H1 (cell line): ENCODE results near the gene SUSD1. TPM values are rescaled to one million over a fixed set of nuclear protein-coding genes. Genes with fewer than 3 reads are reported as not detected.

Experiments
- CTCF ChIA-PET: fragments of 300-600 bp; sonication (Branson Sonifier 250); formaldehyde crosslinking; loops from one replicate; lab custom pipeline; 2021; ENCODE audit not compliant: partially characterized antibody; lab: Charles Lee
- POLR2A ChIA-PET: fragments of 300-600 bp; sonication (Branson Sonifier 250); formaldehyde crosslinking; loops from one replicate; lab custom pipeline; 2021; ENCODE audit warnings: inconsistent platforms; ENCODE audit not compliant: partially characterized antibody; lab: Charles Lee
- DNase-seq, 2 experiments: peaks; one replicate each; pipeline versions ENCODE4 v3.0.0 to v3.0.0-alpha.2; 2010 to 2022; ENCODE audit warnings: low spot score in 2 of 2, low read depth in 1 of 2, mixed read lengths in 1 of 2
- FAIRE-seq: peaks from 2 replicates; lab custom pipeline; 2011; peaks lifted over from hg19 to GRCh38; lab: Jason Lieb, UNC
- H2AFZ ChIP-seq: 2 replicates; pipeline ENCODE4 v1.8.1; 2012; ENCODE audit warnings: low read length, inconsistent platforms
- H2AK5ac ChIP-seq: 2 replicates; pipeline ENCODE4 v1.6.1; 2013; ENCODE audit warnings: low read depth, low read length
- H2BK120ac ChIP-seq: replicated peaks from 2 replicates; pipeline ENCODE3; 2013; ENCODE audit warnings: low read depth, low read length, inconsistent platforms
- H2BK12ac ChIP-seq: 2 replicates; pipeline ENCODE4 v1.6.1; 2013; ENCODE audit warnings: low read depth, low read length
- H2BK15ac ChIP-seq: 2 replicates; pipeline ENCODE4 v1.6.1; 2013; ENCODE audit warnings: low read length
- H2BK20ac ChIP-seq: 2 replicates; pipeline ENCODE4 v1.6.1; 2013; ENCODE audit warnings: low read length
- H2BK5ac ChIP-seq: 2 replicates; pipeline ENCODE4 v1.6.1; 2013; ENCODE audit warnings: low read depth, low read length
- H3K14ac ChIP-seq: 2 replicates; pipeline ENCODE4 v1.6.1; 2013; ENCODE audit warnings: inconsistent platforms; ENCODE audit not compliant: insufficient read length
- H3K18ac ChIP-seq: 2 replicates; pipeline ENCODE4 v1.6.1; 2013; ENCODE audit warnings: low read length; ENCODE audit errors: extremely low read depth
- H3K23ac ChIP-seq: 2 replicates; pipeline ENCODE4 v1.6.1; 2013; ENCODE audit warnings: inconsistent platforms; ENCODE audit not compliant: insufficient read length
- H3K23me2 ChIP-seq: 2 replicates; pipeline ENCODE4 v1.6.1; 2013; ENCODE audit warnings: low read depth, low read length
- H3K27ac ChIP-seq: 2 replicates; pipeline ENCODE4 v1.6.1; 2011; ENCODE audit warnings: low read depth, low read length, inconsistent platforms
- H3K27me3 ChIP-seq, 4 experiments: replicated peaks in 1 of 4; 1 replicate in 1 of 4; 2 replicates in 3 of 4; pipeline versions ENCODE4 v1.6.1 to v1.8.1; 2011 to 2013; ENCODE audit warnings: low read length in 3 of 4, mild to moderate bottlenecking in 3 of 4, inconsistent platforms in 2 of 4, mixed read lengths in 2 of 4, moderate library complexity in 1 of 4; ENCODE audit not compliant: control insufficient read depth in 3 of 4, insufficient read depth in 3 of 4; ENCODE audit errors: extremely low read depth in 1 of 4
- H3K36me3 ChIP-seq, 4 experiments: 2 replicates each; pipeline versions ENCODE4 v1.6.1 to v1.8.1; 2011 to 2013; ENCODE audit warnings: mild to moderate bottlenecking in 4 of 4, low read length in 3 of 4, moderate library complexity in 2 of 4, control low read depth in 1 of 4, inconsistent platforms in 1 of 4; ENCODE audit not compliant: insufficient read depth in 4 of 4, control insufficient read depth in 2 of 4
- H3K4ac ChIP-seq: replicated peaks from 2 replicates; pipeline ENCODE3; 2013; ENCODE audit warnings: low read length, low read depth, mixed read lengths, inconsistent platforms; ENCODE audit not compliant: insufficient read length
- H3K4me1 ChIP-seq, 4 experiments: replicated peaks in 1 of 4; 1 replicate in 1 of 4; 2 replicates in 3 of 4; pipeline versions ENCODE4 v1.6.1 to v1.8.1; 2011 to 2013; ENCODE audit warnings: low read length in 3 of 4, inconsistent platforms in 2 of 4, mixed read lengths in 1 of 4; ENCODE audit not compliant: insufficient read depth in 4 of 4, control insufficient read depth in 3 of 4
- H3K4me2 ChIP-seq, 2 experiments: 2 replicates each; pipeline versions ENCODE4 v1.6.1 to v1.8.1; 2011 to 2013; ENCODE audit warnings: low read depth in 2 of 2, low read length in 2 of 2, control low read depth in 1 of 2, inconsistent platforms in 1 of 2, mild to moderate bottlenecking in 1 of 2; ENCODE audit not compliant: insufficient read depth in 1 of 2
- H3K4me3 ChIP-seq, 4 experiments: fragments of 200-600, 300-600 bp in 1 of 4; sonication (generic), shearing (Covaris generic), sonication (Bioruptor Twin) in 1 of 4; 2 replicates each; pipeline versions ENCODE4 v1.5.1 to v1.8.1; 2011 to 2016; ENCODE audit warnings: low read length in 4 of 4, low read depth in 3 of 4, control low read depth in 2 of 4, inconsistent platforms in 2 of 4, mild to moderate bottlenecking in 2 of 4, mixed read lengths in 1 of 4, moderate library complexity in 1 of 4; ENCODE audit not compliant: insufficient read depth in 2 of 4; ENCODE audit errors: extremely low read depth in 1 of 4
- H3K56ac ChIP-seq: replicated peaks from 2 replicates; pipeline ENCODE3; 2013; ENCODE audit warnings: low read depth, mild to moderate bottlenecking, mixed read lengths, low read length, inconsistent platforms; ENCODE audit not compliant: insufficient read length
- H3K79me1 ChIP-seq: 2 replicates; pipeline ENCODE4 v1.6.1; 2013; ENCODE audit warnings: low read depth, low read length, control low read depth
- H3K79me2 ChIP-seq, 2 experiments: 2 replicates each; pipeline versions ENCODE4 v1.6.1 to v1.8.1; 2012 to 2013; ENCODE audit warnings: low read length in 2 of 2, mild to moderate bottlenecking in 2 of 2, inconsistent platforms in 1 of 2; ENCODE audit not compliant: insufficient read depth in 2 of 2, control insufficient read depth in 1 of 2
- H3K9ac ChIP-seq, 4 experiments: replicated peaks in 1 of 4; 1 replicate in 1 of 4; 2 replicates in 3 of 4; pipeline versions ENCODE4 v1.6.1 to v1.8.1; 2011 to 2013; ENCODE audit warnings: low read depth in 3 of 4, low read length in 3 of 4, control low read depth in 2 of 4, mild to moderate bottlenecking in 2 of 4, moderate library complexity in 2 of 4, inconsistent platforms in 1 of 4; ENCODE audit errors: extremely low read depth in 1 of 4
- H3K9me3 ChIP-seq, 2 experiments: 2 replicates each; pipeline versions ENCODE4 v1.6.1 to v1.8.1; 2012 to 2013; ENCODE audit warnings: mild to moderate bottlenecking in 2 of 2, moderate library complexity in 2 of 2, control low read depth in 1 of 2, inconsistent platforms in 1 of 2, low read depth in 1 of 2, low read length in 1 of 2, mixed read lengths in 1 of 2; ENCODE audit not compliant: insufficient read depth in 2 of 2
- H4K20me1 ChIP-seq, 2 experiments: replicated peaks in 1 of 2; 2 replicates each; pipeline versions ENCODE3 to v1.8.1; 2011 to 2013; ENCODE audit warnings: inconsistent platforms in 2 of 2, low read length in 2 of 2, mild to moderate bottlenecking in 1 of 2; ENCODE audit not compliant: insufficient read depth in 2 of 2, control insufficient read depth in 1 of 2
- H4K5ac ChIP-seq: 2 replicates; pipeline ENCODE4 v1.6.1; 2013; ENCODE audit warnings: low read length, low read depth, mixed read lengths, inconsistent platforms; ENCODE audit not compliant: insufficient read length
- H4K8ac ChIP-seq: 2 replicates; pipeline ENCODE4 v1.8.0; 2013; ENCODE audit warnings: mild to moderate bottlenecking, moderate library complexity, low read length, inconsistent platforms; ENCODE audit not compliant: insufficient read depth; ENCODE audit errors: extremely low read depth
- H4K91ac ChIP-seq: replicated peaks from 2 replicates; pipeline ENCODE3; 2013; ENCODE audit warnings: low read length, mixed read lengths, inconsistent platforms; ENCODE audit not compliant: insufficient read length
- ATF3 ChIP-seq: IDR thresholded peaks from 2 replicates; pipeline ENCODE4 v1.6.1; 2011; ENCODE audit warnings: low read depth, mild to moderate bottlenecking, low read length; ENCODE audit not compliant: insufficient read depth
- SIX5 ChIP-seq: IDR thresholded peaks from 2 replicates; pipeline ENCODE4 v1.6.1; 2011; ENCODE audit warnings: mild to moderate bottlenecking, low read depth, low read length
- SUZ12 ChIP-seq: fragments of 200-600 bp; sonication (generic); IDR thresholded peaks from 2 replicates; pipeline ENCODE4 v1.6.1; 2012; ENCODE audit warnings: mild to moderate bottlenecking, inconsistent platforms, low read length, moderate library complexity, mixed read lengths
- WGBS, 2 experiments: shearing (Covaris generic) in 1 of 2; methylation state at CpG; one replicate each; pipeline versions ENCODE4 v1.1.6 to v1.1.7; 2013 to 2015; ENCODE audit warnings: low lambda C conversion rate in 2 of 2, mixed read lengths in 2 of 2, inconsistent platforms in 1 of 2, low coverage in 1 of 2, missing lambda C conversion rate in 1 of 2; ENCODE audit not compliant: insufficient replicate concordance in 2 of 2, insufficient coverage in 1 of 2, insufficient read length in 1 of 2; ENCODE audit errors: extremely low coverage in 1 of 2, missing lambda C conversion rate in 1 of 2; 5-methylcytosine and 5-hydroxymethylcytosine counted together
- polyA plus RNA-seq, 7 experiments: library from polyadenylated mRNA; depleted of rRNA in 3 of 7; stranded (reverse) in 5 of 7; unstranded in 2 of 7; fragments of >200 nt in 5 of 7; fragments of 200-250 nt in 2 of 7; gene quantifications; 1 replicate in 5 of 7; 2 replicates in 1 of 7; 4 replicates in 1 of 7; pipeline versions ENCODE4 v1.2.1 to v1.2.3, GENCODE V29; 2011 to 2013; ENCODE audit warnings: missing spikeins in 2 of 7, mixed read lengths in 2 of 7
- total RNA-seq: library from RNA; stranded (reverse); fragmentation: NEBNext Ultra II Directional; extraction: Animal tissue kit (Norgen Biotek cat#: 25700); gene quantifications from 2 replicates; pipeline ENCODE4 v1.2.1, GENCODE V29; 2021

Gene SUSD1
- total and polyA plus RNA-seq, 2 of the 8 experiments (the other 6 are each of a cell fraction or from before 2014, with no cell fraction given) = 2.8 to 7.2 TPM

- ChIA-PET CTCF (interaction anchor here (2.1 kb wide), 1 partner anchor 9 kb away, joined by 6 read pairs; no protein-coding TSS in a partner anchor), POLR2A (no interaction called here)
- Histone ChIP-seq H2BK12ac (no peak overlapping the region), H3K9ac (no peak overlapping the region), H2BK5ac (no peak overlapping the region), H3K4ac (no peak overlapping the region), H3K4me1 (no peaks in the 10 kb centered on the region), H4K91ac (no peak overlapping the region), H3K14ac (no peak overlapping the region), H3K9me3 (no peaks in the 10 kb centered on the region), H3K18ac (no peak overlapping the region), H3K23ac (no peak overlapping the region), H3K36me3 (no peaks in the 10 kb centered on the region), H2AK5ac (no peak overlapping the region), H4K20me1 (no peaks in the 10 kb centered on the region), H4K5ac (no peak overlapping the region), H2AFZ (no peak overlapping the region), H3K27me3 (no peaks in the 10 kb centered on the region), H2BK120ac (no peak overlapping the region), H3K56ac (no peak overlapping the region), H3K79me1 (no peaks in the 10 kb centered on the region), H4K8ac (no peak overlapping the region), H2BK20ac (no peak overlapping the region), H3K27ac (no peak overlapping the region), H3K79me2 (no peaks in the 10 kb centered on the region), H3K4me2 (no peak overlapping the region), H3K4me3 (no peak overlapping the region), H2BK15ac (no peak overlapping the region), H3K23me2 (no peaks in the 10 kb centered on the region)
- FAIRE-seq = no peak
- DNase-seq = no peak
- WGBS, 2 experiments = 95% methylated on average over 1 of the region's 1 CpG; no CpG with 5 or more reads in 1 of the 2 experiments
- TF ChIP-seq SIX5 = no peak
- no peak for TF ChIP-seq SUZ12
- TF ChIP-seq ATF3 = no peak
These were observed 181.8 kb downstream of the SUSD1 start for GRCh38 chr9:111993319-111993718.
